HCT116 (cell line): ENCODE data around the gene MBD3.

ENCODE experiments used
- CTCF ChIP-seq, 3 experiments: fragments of 200-600 bp in 1 of 3; sonication (generic) in 1 of 3; IDR thresholded peaks in 2 of 3; conservative IDR thresholded peaks in 1 of 3; 2 replicates each; pipeline ENCODE4 v1.5.1; 2012 to 2017; ENCODE audit warnings: low read depth in 2 of 3, low read length in 2 of 3, antibody characterized with exemption in 1 of 3, borderline replicate concordance in 1 of 3, control low read depth in 1 of 3, mild to moderate bottlenecking in 1 of 3, mixed read lengths in 1 of 3, mixed run types in 1 of 3, moderate library complexity in 1 of 3; ENCODE audit not compliant: insufficient read depth in 1 of 3
- SRF ChIP-seq: IDR thresholded peaks from 2 replicates; pipeline ENCODE4 v1.6.1; 2012; ENCODE audit warnings: low read depth

GRCh38 chr19:1627194-1627593 lies 34.5 kb upstream of the MBD3 start:
- no peak for TF ChIP-seq SRF
- TF ChIP-seq CTCF (IDR thresholded peaks at IDR 0.05 in 2 of 3, conservative IDR thresholded peaks at IDR 0.05 in 1 of 3; ENCODE audit: borderline replicate concordance in 1 of 3, insufficient read depth in 1 of 3, low read depth in 2 of 3, low read length in 2 of 3): no peak
